HepG2 (cell line): Measurements from ENCODE around the gene URB1.

ENCODE experiments used
- FOXM1 ChIP-seq: sonication (generic); formaldehyde crosslinking; IDR thresholded peaks from 2 replicates; pipeline ENCODE4 v1.5.0; 2020; ENCODE audit warnings: missing genetic modification reagents
- HDAC2 ChIP-seq: sonication (generic); formaldehyde crosslinking; IDR thresholded peaks from 2 replicates; pipeline ENCODE4 v1.4.0; 2020; ENCODE audit warnings: missing genetic modification reagents
- PAF1 ChIP-seq: IDR thresholded peaks from 2 replicates; pipeline ENCODE4 v1.6.1; 2016; ENCODE audit warnings: missing genetic modification reagents, missing compliant biosample characterization
- RAD21 ChIP-seq: fragments of 450-650 bp; formaldehyde crosslinking; IDR thresholded peaks from 2 replicates; pipeline ENCODE4 v1.5.0; 2020; ENCODE audit warnings: mild to moderate bottlenecking
- ZBTB46 ChIP-seq: sonication (generic); formaldehyde crosslinking; IDR thresholded peaks from 2 replicates; pipeline ENCODE4 v1.4.0; 2020; ENCODE audit warnings: mild to moderate bottlenecking, missing genetic modification reagents, borderline replicate concordance
- ZNF333 ChIP-seq: sonication (generic); formaldehyde crosslinking; IDR thresholded peaks from 2 replicates; pipeline ENCODE4 v1.4.0; 2020; ENCODE audit warnings: mild to moderate bottlenecking, missing genetic modification reagents, borderline replicate concordance
- ZNF570 ChIP-seq: sonication (generic); formaldehyde crosslinking; IDR thresholded peaks from 2 replicates; pipeline ENCODE4 v1.4.0; 2020; ENCODE audit warnings: mild to moderate bottlenecking, missing genetic modification reagents, borderline replicate concordance
- ZNF720 ChIP-seq: sonication (generic); formaldehyde crosslinking; IDR thresholded peaks from 2 replicates; pipeline ENCODE4 v1.4.0; 2020; ENCODE audit warnings: missing genetic modification reagents

- no peak for TF ChIP-seq ZBTB46 (CRISPR knock-in tag)
- no peak for TF ChIP-seq HDAC2 (CRISPR knock-in tag)
- no peak for TF ChIP-seq RAD21
- TF ChIP-seq ZNF570 (CRISPR knock-in tag) = no peak
- no peak for TF ChIP-seq PAF1 (CRISPR knock-in tag)
- no peak for TF ChIP-seq ZNF720 (CRISPR knock-in tag)
- no peak for TF ChIP-seq FOXM1 (CRISPR knock-in tag)
- TF ChIP-seq ZNF333 = no peak
Observed at GRCh38 chr21:32425628-32426027, 32.8 kb upstream of the URB1 start.
